Endothelial cell of umbilical vein (primary cell): Measurements from ENCODE around the gene TMPRSS6.

ENCODE experiments used
- EZH2 ChIP-seq: IDR thresholded peaks from 2 replicates; pipeline ENCODE4 v1.6.1; 2012; ENCODE audit warnings: borderline replicate concordance, low read depth, mild to moderate bottlenecking, moderate library complexity, low read length, inconsistent platforms; ENCODE audit not compliant: severe bottlenecking
- GATA2 ChIP-seq: IDR thresholded peaks from 2 replicates; pipeline ENCODE4 v1.7.0; 2011; ENCODE audit warnings: low read depth, mild to moderate bottlenecking, moderate library complexity, mixed read lengths, low read length; ENCODE audit not compliant: insufficient read length, insufficient read depth
- JUN ChIP-seq: IDR thresholded peaks from 2 replicates; pipeline ENCODE4 v1.6.1; 2011; ENCODE audit warnings: borderline replicate concordance, low read depth; ENCODE audit not compliant: insufficient read length, insufficient read depth
- MYC ChIP-seq: IDR thresholded peaks from one replicate; pipeline ENCODE4 v1.6.1; 2011; ENCODE audit warnings: mild to moderate bottlenecking, low read depth, low read length
- POLR2A ChIP-seq: IDR thresholded peaks from 2 replicates; pipeline ENCODE4 v1.6.1; 2012; ENCODE audit warnings: low read depth, mild to moderate bottlenecking, control low read depth, low read length
- POLR2AphosphoS5 ChIP-seq: IDR thresholded peaks from 2 replicates; pipeline ENCODE4 v1.6.1; 2012; ENCODE audit warnings: low read depth, mild to moderate bottlenecking, control low read depth, low read length, moderate library complexity; ENCODE audit not compliant: insufficient read depth
- TF ChIP-seq, protein P1 (sequence below), 2 donors: IDR thresholded peaks; 1 replicate in 1 of 2; 2 replicates in 1 of 2; pipeline ENCODE4 v1.5.1; 2011; ENCODE audit warnings: low read length in 2 of 2, mild to moderate bottlenecking in 2 of 2, moderate library complexity in 2 of 2, control low read depth in 1 of 2, inconsistent platforms in 1 of 2, low read depth in 1 of 2; ENCODE audit not compliant: insufficient read depth in 1 of 2; ENCODE audit errors: extremely low read depth in 1 of 2
- TF ChIP-seq, protein P2 (sequence below): IDR thresholded peaks from 2 replicates; pipeline ENCODE4 v1.6.1; 2011; ENCODE audit not compliant: insufficient read depth, insufficient read length

DNA sequence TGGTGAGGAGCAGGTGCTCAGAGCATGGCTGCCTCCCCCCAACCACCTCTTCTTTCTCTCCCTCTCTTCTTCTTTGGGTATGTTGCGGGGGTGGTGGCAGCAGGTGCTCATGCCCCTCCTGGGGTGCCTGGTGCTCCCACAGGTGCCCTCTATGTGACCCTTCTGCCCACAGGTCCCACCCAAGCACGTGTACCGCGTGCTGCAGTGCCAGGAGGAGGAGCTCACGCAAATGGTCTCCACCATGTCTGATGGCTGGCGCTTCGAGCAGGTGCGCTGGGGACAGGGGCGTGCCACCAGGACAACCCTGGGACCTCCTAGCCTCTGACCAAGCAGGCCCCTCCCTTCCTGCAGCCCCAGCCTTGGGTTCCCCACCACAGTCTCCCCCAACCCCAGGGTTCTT is 52.3 kb downstream of the TMPRSS6 start:
- TF ChIP-seq POLR2A (no peak), POLR2AphosphoS5 (no peak), MYC (no peak), EZH2 (no peak), JUN (no peak), GATA2 (no peak)
- TF ChIP-seq, protein P1, sequence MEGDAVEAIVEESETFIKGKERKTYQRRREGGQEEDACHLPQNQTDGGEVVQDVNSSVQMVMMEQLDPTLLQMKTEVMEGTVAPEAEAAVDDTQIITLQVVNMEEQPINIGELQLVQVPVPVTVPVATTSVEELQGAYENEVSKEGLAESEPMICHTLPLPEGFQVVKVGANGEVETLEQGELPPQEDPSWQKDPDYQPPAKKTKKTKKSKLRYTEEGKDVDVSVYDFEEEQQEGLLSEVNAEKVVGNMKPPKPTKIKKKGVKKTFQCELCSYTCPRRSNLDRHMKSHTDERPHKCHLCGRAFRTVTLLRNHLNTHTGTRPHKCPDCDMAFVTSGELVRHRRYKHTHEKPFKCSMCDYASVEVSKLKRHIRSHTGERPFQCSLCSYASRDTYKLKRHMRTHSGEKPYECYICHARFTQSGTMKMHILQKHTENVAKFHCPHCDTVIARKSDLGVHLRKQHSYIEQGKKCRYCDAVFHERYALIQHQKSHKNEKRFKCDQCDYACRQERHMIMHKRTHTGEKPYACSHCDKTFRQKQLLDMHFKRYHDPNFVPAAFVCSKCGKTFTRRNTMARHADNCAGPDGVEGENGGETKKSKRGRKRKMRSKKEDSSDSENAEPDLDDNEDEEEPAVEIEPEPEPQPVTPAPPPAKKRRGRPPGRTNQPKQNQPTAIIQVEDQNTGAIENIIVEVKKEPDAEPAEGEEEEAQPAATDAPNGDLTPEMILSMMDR (IDR thresholded peaks at IDR 0.05; ENCODE audit: extremely low read depth in 1 of 2, insufficient read depth in 1 of 2, low read depth in 1 of 2, low read length in 2 of 2) = no peak
- TF ChIP-seq, protein P2, sequence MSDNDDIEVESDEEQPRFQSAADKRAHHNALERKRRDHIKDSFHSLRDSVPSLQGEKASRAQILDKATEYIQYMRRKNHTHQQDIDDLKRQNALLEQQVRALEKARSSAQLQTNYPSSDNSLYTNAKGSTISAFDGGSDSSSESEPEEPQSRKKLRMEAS = no peak
